Measurements from ENCODE around the gene RTP5.
"Not testable (repeated sequence)": the region's sequence is repeated elsewhere in the genome, so short reads cannot be mapped to it uniquely, and the experiment has no call there.

RTP5 gene

GRCh38 chr2:241870611-241871537 is 1.3 kb downstream of the RTP5 start:
- no peak for DNase-seq (ENCODE audit: low read depth)

- no peak for DNase-seq (ENCODE audit: low read depth)
Measured at GRCh38 chr2:241871538-241872312, 2.2 kb downstream of the RTP5 start.

GRCh38 chr2:241872313-241872642 is 2.7 kb downstream of the RTP5 start:
- no peak for DNase-seq (ENCODE audit: low read depth)

GRCh38 chr2:241873081-241873802 is 3.7 kb downstream of the RTP5 start:
- DNase-seq (ENCODE audit: low read depth) = no peak

DNA sequence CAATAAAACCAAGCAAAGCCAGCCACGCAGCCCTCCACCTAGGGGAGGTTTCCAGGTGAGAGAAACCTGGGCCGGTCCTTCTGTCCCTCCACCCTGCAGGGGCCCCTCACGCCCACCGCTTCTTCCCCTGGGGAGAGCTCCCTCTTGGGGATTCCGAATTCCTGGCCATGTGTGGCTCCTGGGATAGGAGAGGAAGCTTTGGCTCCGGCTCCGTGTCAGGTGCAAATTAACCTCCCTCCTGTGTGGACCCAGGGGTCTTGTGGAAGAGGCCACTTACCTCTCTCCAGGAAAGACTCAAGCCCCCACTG is 4.2 kb downstream of the RTP5 start:
- no peak for DNase-seq (ENCODE audit: low read depth)

- DNase-seq (ENCODE audit: low read depth) = no peak
Measured at GRCh38 chr2:241874277-241874925, 4.9 kb downstream of the RTP5 start.

- not testable (repeated sequence) for DNase-seq (ENCODE audit: low read depth)
Measured at GRCh38 chr2:241875754-241876527, 6.4 kb downstream of the RTP5 start.

GRCh38 chr2:241876528-241877196 is 7.1 kb downstream of the RTP5 start:
- no peak for DNase-seq (ENCODE audit: low read depth)

- no peak for DNase-seq (ENCODE audit: low read depth)
Measured at GRCh38 chr2:241877197-241877685, 7.7 kb downstream of the RTP5 start.

GRCh38 chr2:241877989-241878970 is 8.8 kb downstream of the RTP5 start:
- peak; percentile 61 for DNase-seq (ENCODE audit: low read depth)

DNA sequence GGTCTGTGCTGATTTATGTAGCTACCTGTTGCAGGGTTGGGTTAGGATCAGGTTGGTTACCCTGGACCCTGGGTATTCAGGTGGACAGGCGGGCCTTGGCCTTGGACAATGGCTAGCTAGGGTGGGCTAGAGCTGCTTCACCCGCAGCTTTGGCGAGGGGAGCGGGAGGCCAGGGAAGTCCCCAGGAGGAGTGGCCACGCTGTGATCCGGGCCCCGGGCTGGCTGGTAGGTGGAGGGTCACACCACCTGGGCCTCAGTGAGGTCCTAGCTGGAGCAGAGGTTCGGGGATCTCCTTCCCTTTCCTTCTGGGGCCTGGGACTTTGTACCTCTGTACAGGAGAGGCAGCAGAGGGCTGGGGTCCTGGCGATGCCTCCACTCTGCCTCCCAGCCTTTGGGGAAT is 9.8 kb downstream of the RTP5 start:
- no peak for DNase-seq (ENCODE audit: low read depth)

- DNase-seq (ENCODE audit: low read depth) = no peak
Measured at GRCh38 chr2:241880311-241881073, 11.0 kb downstream of the RTP5 start.

- DNase-seq (ENCODE audit: low read depth) = no peak
Measured at GRCh38 chr2:241882091-241882625, 12.6 kb downstream of the RTP5 start.

DNA sequence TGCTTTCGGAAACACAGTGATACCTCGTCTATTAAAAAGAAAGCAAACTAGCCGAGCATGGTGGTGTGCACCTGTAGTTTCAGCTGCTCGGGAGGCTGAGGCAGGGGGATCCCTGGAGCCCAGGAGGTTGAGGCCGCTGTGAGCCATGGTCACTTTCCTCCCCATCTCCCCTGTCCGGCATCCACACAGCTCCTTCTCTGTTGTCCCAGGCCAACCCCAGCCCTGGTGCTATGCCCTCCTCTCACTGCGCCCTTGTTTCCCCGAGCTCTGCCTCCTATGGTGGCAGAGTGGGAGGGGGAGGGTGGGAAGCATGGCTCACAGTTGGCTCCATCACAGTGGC is 15.4 kb downstream of the RTP5 start:
- DNase-seq (ENCODE audit: low read depth) = no peak

GRCh38 chr2:241885291-241885945 is 15.9 kb downstream of the RTP5 start:
- no peak for DNase-seq (ENCODE audit: low read depth)

- no peak for DNase-seq (ENCODE audit: low read depth)
Measured at GRCh38 chr2:241885946-241886643, 16.6 kb downstream of the RTP5 start.

DNA sequence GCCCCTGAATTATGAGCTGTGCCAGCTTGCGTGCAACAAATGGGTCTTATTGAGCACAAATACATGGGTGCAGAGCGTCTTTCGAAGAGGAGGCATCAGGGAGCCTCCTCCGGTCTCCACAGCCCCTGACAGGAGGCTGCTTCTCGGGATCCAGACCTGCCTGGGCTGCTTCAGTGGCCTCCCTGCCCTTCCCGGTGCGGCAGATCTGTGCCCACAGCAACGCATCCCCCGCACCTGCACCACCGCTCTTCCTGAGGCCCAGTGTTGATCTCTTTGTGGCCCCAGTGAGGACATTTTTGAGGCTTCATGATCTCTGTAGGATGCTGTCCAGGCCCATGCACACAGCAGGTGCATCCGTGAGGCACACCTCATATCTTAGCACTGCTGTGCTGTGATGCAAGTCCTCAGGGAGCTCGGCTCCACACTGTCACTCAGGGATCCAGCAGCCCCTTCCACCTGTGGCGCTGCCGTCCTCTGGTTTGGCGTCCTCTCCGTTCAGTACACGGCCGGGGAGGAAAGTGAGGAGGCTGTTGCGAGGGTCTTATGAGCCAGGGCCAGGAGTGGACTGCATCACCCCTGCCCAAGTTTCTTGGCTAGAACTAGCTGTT is 17.4 kb downstream of the RTP5 start:
- DNase-seq (ENCODE audit: low read depth) = no peak

All from CMK (cell line).